GM21526 (cell line): ENCODE measurements around the gene ARID1B.

Experiments used
- ATAC-seq: cut with Tn5 transposase; IDR thresholded peaks from one replicate; pipeline ENCODE4 v1.9.1; 2021; ENCODE audit warnings: moderate library complexity; ENCODE audit not compliant: unreplicated experiment, low FRiP score

The ARID1B gene

GRCh38 chr6:157228426-157229131, 451.4 kb downstream of the ARID1B start:
- no peak for ATAC-seq

- ATAC-seq, result no peak
These were observed 452.0 kb downstream of the ARID1B start for GRCh38 chr6:157229132-157229618.

GRCh38 chr6:157229713-157230112, 452.5 kb downstream of the ARID1B start:
- ATAC-seq, result no peak

GRCh38 chr6:157230910-157231309, 453.7 kb downstream of the ARID1B start:
- ATAC-seq, result no peak

GRCh38 chr6:157232161-157232895, 455.1 kb downstream of the ARID1B start:
- ATAC-seq, result no peak

GRCh38 chr6:157233156-157233555, 456.0 kb downstream of the ARID1B start:
- no peak for ATAC-seq

- ATAC-seq, result no peak
These were observed 456.5 kb downstream of the ARID1B start for GRCh38 chr6:157233686-157234085.

- ATAC-seq, result no peak
These were observed 458.4 kb downstream of the ARID1B start for GRCh38 chr6:157235600-157236039.

GRCh38 chr6:157236040-157236725, 459.0 kb downstream of the ARID1B start:
- no peak for ATAC-seq

- no peak for ATAC-seq
These were observed 461.2 kb downstream of the ARID1B start for GRCh38 chr6:157238346-157238745.

GRCh38 chr6:157239148-157239547, 462.0 kb downstream of the ARID1B start:
- no peak for ATAC-seq

GRCh38 chr6:157239671-157240058, 462.5 kb downstream of the ARID1B start:
- ATAC-seq, result no peak

- ATAC-seq, result no peak
These were observed 463.1 kb downstream of the ARID1B start for GRCh38 chr6:157240059-157240959.

- no peak for ATAC-seq
These were observed 463.8 kb downstream of the ARID1B start for GRCh38 chr6:157240960-157241311.

GRCh38 chr6:157242791-157243190, 465.6 kb downstream of the ARID1B start:
- no peak for ATAC-seq

- no peak for ATAC-seq
These were observed 467.0 kb downstream of the ARID1B start for GRCh38 chr6:157244175-157244574.

- no peak for ATAC-seq
These were observed 467.6 kb downstream of the ARID1B start for GRCh38 chr6:157244780-157245179.

- ATAC-seq, result no peak
These were observed 468.3 kb downstream of the ARID1B start for GRCh38 chr6:157245436-157245835.

GRCh38 chr6:157246048-157246630, 469.0 kb downstream of the ARID1B start:
- ATAC-seq, result no peak
